Neuron (in vitro differentiated cells): ENCODE results near the gene SMIM28.

Experiments used
- H2AFZ ChIP-seq: one replicate; pipeline ENCODE4 v1.6.1; 2013; ENCODE audit warnings: low read depth, mild to moderate bottlenecking, inconsistent platforms, low read length, moderate library complexity
- H3K27me3 ChIP-seq: one replicate; pipeline ENCODE4 v1.6.1; 2013; ENCODE audit warnings: low read length; ENCODE audit not compliant: insufficient read depth
- H3K36me3 ChIP-seq: one replicate; pipeline ENCODE4 v1.6.1; 2013; ENCODE audit warnings: low read length; ENCODE audit not compliant: insufficient read depth
- H3K4me1 ChIP-seq: one replicate; pipeline ENCODE4 v1.6.1; 2013; ENCODE audit warnings: low read length; ENCODE audit not compliant: insufficient read depth
- H3K4me3 ChIP-seq: 2 replicates; pipeline ENCODE4 v1.5.1; 2013; ENCODE audit warnings: mild to moderate bottlenecking, low read length, moderate library complexity
- H3K9me3 ChIP-seq: one replicate; pipeline ENCODE4 v1.6.1; 2013; ENCODE audit warnings: low read length

The SMIM28 gene

DNA sequence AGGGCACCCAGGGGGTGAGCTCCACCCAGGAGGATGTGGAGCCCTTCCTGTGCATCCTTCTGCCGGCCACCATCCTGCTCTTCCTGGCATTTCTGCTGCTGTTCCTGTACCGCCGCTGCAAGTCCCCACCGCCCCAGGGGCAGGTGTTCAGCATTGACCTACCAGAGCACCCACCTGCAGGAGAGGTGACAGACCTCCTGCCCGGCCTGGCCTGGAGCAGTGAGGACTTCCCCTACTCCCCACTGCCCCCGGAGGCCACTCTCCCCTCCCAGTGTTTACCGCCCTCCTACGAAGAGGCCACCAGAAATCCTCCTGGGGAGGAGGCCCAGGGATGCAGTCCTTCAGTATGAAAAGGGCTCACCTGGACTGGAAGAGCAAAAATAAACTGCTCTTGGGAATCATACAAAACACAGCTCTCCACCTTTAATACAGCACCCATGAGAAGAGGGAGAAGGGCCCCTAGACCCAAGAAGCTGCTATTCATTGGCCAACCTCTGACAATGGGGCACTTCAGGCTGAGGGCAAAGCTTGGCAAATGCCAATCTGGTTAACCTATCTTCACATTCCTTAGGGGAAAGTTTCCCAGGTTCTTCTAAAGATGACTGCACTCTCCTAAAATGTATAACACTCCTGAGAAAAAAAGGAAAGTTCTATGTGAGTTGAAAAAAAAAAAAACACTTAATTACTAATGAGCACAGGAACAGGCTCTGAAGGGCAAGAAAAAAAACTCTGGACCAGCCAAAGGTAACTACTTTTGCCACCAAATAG, 5.0 kb downstream of the SMIM28 start:
- Histone ChIP-seq H2AFZ (no peak overlapping the region), H3K36me3 (no peaks in the 10 kb centered on the region), H3K4me1 (no peaks in the 10 kb centered on the region), H3K27me3 (peaks cover 5% of the 10 kb centered on the region), H3K4me3 (no peak overlapping the region), H3K9me3 (no peaks in the 10 kb centered on the region)

DNA sequence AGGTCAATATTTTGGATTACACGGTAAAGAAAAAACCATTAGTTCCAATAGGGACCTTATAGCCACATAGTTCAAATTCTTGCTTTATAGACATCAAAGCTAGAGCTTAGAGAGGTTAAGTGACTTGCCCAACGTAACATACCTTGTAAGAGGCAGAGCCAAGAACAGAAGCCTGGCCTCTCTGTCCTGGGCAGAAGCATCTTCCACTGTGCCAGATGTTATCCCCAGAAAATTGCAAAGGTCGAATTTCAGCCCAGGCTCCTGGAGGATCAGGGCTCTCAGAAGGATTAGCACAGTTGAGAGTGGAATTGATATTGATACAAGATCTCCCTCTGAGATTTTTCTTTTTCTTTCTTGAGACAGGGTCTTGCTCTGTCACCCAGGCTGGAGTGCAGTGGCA, 6.1 kb downstream of the SMIM28 start:
- H3K4me1 ChIP-seq = no peaks in the 10 kb centered on the region
- no peaks in the 10 kb centered on the region for H3K9me3 ChIP-seq
- H3K27me3 ChIP-seq = peaks cover 5% of the 10 kb centered on the region
- no peak overlapping the region for H3K4me3 ChIP-seq
- H2AFZ ChIP-seq = no peak overlapping the region
- H3K36me3 ChIP-seq = no peaks in the 10 kb centered on the region

DNA sequence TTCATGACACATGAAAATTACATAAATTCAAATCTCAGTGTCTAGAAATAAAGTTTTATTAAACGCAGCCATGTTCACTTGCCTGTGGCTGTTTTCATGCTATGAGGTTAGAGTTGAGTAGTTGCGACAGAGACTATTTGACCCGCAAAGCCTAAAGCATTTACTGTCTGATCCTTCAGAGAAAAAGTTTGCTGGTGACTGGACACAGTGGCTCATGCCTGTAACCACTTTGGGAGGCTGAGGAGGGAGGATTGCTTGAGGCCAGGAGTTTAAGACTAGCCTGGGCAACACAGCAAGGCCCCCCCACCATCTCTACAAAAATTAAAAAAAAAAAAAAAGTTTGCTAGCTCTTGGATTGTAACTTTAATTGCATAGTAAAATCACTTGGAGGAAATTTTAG, 9.2 kb downstream of the SMIM28 start:
- H3K9me3 ChIP-seq = no peaks in the 10 kb centered on the region
- H3K27me3 ChIP-seq = peaks cover 6% of the 10 kb centered on the region
- no peaks in the 10 kb centered on the region for H3K4me1 ChIP-seq
- H2AFZ ChIP-seq = no peak overlapping the region
- H3K36me3 ChIP-seq = no peaks in the 10 kb centered on the region
- no peak overlapping the region for H3K4me3 ChIP-seq

DNA sequence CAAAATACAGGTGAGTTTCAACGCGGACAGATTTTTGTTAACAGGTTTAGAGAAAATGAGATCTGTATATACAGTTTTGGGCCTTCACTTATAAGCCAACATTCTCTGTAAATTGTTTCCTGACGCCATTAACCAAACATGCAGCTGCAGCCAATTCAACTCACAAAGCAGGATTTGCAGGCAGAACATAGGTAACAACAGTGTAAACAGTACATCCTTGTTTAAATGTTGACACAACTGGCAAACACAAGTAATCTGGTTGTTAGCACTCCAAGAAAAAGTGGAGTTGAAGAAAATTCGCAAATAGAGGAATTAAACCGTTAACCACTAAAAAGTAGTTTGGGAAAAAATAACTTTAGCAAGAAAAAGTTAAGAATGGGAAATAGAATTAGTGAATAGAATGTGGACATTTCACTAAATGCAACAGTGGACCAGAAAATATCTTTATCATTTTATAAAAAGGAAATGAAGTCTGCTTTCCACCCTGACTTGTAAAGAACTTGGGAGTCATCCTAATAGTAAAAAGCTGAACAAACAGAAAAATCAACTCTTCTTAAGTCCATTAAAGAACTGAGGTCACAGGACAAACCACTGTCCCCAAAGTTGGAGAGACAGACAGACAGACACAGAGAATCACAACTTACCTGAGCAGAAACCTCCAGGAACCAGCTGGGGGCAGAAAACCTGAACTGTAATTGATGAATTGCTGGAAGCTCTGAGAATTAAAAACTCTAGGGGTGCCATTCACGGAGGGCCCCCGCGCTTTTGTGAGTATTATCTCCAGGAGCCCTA, 10.1 kb downstream of the SMIM28 start:
- H3K36me3 ChIP-seq = no peaks in the 10 kb centered on the region
- no peaks in the 10 kb centered on the region for H3K4me1 ChIP-seq
- H3K9me3 ChIP-seq = no peaks in the 10 kb centered on the region
- peaks cover 6% of the 10 kb centered on the region for H3K27me3 ChIP-seq
- H2AFZ ChIP-seq = no peak overlapping the region
- no peak overlapping the region for H3K4me3 ChIP-seq

DNA sequence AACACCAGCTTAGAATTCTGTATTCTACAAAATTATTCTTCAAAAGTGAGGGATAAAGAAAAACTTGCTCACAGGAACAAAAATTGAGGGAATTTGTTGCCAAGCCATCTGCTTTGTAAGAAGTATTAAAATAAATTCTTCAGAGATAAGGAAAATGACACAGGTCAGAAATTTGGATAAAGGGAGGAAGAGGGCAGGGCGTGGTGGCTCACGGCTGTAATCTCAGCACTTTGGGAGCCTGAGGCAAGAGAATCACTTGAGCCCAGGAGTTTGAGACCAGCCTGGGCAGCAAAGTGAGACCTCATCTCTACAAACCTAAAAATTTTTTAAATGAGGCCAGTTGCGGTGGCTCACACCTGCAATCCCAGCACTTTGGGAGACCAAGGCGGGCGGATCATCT, 11.8 kb downstream of the SMIM28 start:
- Histone ChIP-seq H3K9me3 (no peaks in the 10 kb centered on the region), H3K36me3 (no peaks in the 10 kb centered on the region), H3K4me1 (no peaks in the 10 kb centered on the region), H3K4me3 (no peak overlapping the region), H2AFZ (no peak overlapping the region), H3K27me3 (peaks cover 8% of the 10 kb centered on the region)

DNA sequence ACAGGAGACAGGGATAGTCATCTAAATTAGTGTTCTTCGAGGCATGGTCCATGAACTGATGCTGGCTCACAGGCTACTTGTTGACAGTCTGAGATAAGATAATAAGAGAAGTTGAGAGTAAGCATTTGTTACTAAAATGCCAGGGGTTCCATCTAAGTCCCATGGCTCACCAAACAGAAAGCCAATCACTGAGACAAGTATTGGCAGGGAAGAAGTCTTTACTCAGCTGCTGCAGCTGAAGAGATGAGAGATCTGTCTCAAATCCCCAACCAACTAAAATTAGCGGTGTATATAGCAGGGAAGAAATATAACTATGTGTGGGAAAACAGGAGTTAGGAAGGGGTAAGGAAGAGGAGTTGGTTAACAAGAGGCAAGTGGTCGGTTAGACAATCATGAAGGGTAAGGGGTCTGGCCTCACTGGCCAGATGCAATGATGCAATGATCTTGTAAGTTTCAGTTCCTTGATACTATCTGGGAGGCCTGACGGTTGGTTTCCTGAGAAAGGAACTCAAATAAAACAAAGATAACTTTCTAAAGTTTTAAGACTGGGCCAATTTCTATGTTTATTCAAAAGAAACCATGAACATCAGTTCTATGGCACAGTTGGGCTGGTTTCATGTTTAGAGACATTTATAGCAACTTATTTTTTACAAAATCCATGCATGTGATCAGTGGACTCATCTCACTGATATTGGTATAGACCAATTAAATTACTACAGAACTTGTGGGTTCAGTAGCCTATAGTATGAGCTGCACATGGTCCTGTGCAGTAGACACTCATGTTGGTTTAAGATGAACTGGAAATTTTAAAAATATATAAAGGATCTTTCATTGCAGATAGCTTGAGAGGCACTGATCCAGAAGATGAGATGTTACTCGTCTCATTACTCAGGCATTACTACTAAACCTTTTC, 16.4 kb downstream of the SMIM28 start:
- no peaks in the 10 kb centered on the region for H3K9me3 ChIP-seq
- no peak overlapping the region for H3K4me3 ChIP-seq
- H2AFZ ChIP-seq = no peak overlapping the region
- H3K36me3 ChIP-seq = no peaks in the 10 kb centered on the region
- peaks cover 4% of the 10 kb centered on the region for H3K27me3 ChIP-seq
- no peaks in the 10 kb centered on the region for H3K4me1 ChIP-seq

DNA sequence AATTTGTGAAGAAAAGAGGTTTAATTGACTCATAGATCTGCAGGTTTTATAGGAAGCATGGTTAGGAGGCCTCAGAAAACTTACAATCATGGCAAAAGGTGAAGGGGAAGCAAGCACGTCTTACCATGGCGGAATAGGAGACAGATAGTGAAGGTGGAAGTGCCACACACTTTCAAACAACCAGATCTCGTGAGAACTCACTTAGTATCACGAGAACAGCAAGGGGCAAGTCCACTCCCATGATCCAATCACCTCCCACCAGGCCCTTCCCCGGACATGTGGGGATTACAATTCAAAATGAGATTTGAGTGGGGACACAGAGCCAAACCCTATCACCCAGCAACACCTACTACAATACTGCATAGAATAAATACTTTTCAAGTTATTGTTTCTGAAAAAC, 19.0 kb downstream of the SMIM28 start:
- Histone ChIP-seq H3K9me3 (no peaks in the 10 kb centered on the region), H3K27me3 (peaks cover 7% of the 10 kb centered on the region)

DNA sequence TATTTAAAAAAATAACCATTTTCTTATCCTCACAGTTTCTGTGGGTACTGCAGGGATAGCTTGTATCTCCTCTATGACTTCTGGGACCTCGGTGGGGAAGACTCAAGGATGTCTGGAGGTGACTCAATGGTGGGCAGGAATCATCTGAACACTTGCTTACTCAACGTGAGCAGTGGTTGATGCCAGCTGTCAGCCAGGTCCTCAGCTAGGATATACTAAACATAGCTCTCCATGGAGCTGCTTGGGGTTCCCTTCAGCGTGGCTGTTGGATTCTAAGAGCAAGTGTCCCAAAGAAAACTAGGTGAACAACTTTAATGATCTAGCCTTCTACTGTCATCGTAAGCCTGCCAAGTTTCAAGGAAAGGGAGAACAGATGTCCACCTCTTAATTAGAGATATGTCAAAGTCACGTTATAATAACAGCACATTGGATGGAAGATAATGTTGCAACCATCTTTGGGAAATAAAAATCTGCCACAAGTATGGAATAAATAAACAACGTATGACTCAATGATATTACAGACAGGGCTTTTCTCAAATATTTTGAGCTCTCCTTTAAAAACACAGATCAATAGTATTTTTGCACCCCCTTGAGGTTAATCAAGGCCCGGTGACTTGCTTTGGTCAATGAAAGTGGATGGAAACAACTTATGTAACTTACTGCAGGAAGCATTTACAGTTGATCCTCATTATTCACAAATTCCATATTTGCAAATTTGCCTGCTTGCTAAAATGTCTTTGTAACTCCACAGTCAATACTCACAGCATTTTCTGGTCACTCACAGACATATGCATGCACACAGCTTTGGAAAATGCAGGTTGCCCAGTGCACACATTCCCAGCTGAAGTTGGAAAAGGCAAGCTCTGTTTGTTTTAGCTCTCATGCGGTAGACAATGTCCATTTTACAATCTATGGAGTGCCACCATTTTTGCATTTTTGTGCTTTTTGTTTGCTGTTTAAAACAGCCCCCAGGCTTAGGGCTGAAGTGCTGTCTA, 19.7 kb downstream of the SMIM28 start:
- H3K4me1 ChIP-seq = no peaks in the 10 kb centered on the region
- no peak overlapping the region for H2AFZ ChIP-seq
- H3K36me3 ChIP-seq = no peaks in the 10 kb centered on the region
- no peaks in the 10 kb centered on the region for H3K9me3 ChIP-seq
- peaks cover 7% of the 10 kb centered on the region for H3K27me3 ChIP-seq
- H3K4me3 ChIP-seq = no peak overlapping the region

More for the DNA sequence above, 19.0 kb downstream of the SMIM28 start:
- H2AFZ ChIP-seq = no peak overlapping the region
- H3K4me3 ChIP-seq = no peak overlapping the region
- H3K36me3 ChIP-seq = no peaks in the 10 kb centered on the region
- H3K4me1 ChIP-seq = no peaks in the 10 kb centered on the region

DNA sequence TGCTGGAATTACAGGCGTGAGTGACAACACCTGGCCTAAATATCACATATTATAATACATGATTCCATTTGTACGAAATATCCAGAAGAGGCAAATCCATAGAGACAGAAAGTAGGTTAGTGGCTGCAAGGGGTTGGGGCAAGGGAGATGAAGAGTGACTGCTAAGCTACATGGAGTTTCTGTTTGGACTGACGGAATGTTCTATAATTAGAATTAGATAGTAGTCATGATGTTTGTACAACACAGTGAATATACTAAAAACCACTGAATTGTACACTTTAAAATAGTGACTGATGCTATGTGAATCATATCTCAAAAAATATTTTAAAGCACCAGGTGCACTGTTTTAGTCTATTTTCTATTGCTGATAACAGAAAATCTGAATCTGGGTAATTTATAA, 22.6 kb downstream of the SMIM28 start:
- H3K27me3 ChIP-seq = peaks cover 4% of the 10 kb centered on the region
- no peaks in the 10 kb centered on the region for H3K9me3 ChIP-seq
- H3K4me1 ChIP-seq = peaks cover 6% of the 10 kb centered on the region
- H3K36me3 ChIP-seq = no peaks in the 10 kb centered on the region
- H2AFZ ChIP-seq = no peak overlapping the region
- H3K4me3 ChIP-seq = no peak overlapping the region

DNA sequence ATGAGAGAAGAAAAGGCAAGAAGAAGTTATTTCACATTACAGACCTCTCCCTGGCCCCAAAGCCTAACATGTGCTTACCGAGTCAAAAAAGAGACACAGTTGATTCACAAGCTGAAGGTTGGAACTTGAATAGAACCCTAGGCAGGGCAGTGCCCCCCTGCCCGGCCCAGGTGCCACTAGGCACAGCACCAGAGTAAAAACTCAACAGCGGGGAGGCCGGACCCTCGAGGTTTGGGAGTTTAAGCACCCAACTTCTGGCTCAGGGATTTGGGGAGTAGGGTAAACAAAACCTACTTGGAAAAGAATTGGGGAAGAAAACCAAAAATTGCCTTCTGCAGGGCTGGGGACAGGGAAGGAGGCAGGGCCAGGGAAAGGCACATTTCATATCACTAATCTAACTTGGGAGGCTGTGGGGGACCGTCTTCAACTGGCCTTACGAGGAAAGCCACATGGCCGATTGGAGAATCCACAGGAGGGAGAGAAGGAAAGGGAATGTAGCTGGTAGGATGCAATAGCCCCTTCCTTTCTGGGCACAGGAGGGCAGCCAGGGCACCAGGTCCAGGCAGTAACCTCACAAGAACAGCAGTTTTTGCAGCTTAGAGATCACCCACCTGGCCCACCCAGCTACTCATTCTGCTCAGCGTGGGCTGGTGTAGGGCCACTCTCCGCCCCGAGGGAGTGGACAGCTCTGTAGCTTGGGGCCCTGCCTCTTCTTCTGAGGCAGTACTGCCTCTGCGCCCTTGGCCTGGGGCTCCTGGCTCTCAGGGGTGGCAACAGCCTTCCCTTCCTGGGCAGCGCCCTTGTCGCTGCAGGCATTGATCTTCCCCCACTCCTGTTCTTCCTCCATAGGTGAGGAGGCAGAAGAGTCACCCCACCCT, 24.5 kb downstream of the SMIM28 start:
- Histone ChIP-seq H3K4me3 (no peak overlapping the region), H2AFZ (no peak overlapping the region), H3K27me3 (peaks cover 3% of the 10 kb centered on the region), H3K4me1 (peaks cover 6% of the 10 kb centered on the region), H3K9me3 (no peaks in the 10 kb centered on the region), H3K36me3 (peaks cover 11% of the 10 kb centered on the region)

DNA sequence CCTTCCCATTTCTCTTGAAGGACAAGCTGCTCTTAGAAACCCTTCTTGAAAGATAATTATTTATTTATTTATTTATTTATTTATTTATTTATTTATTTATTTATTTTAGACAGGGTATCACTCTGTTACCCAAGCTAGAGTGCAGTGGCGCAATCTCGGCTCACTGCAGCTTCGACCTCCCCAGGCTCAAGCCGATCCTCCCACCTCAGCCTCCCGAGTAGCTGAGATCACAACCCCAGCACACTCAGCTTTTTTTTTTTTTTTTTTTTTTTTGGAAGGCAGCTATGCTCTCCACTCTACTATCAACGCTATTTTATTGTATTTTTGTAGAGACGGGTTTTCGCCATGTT, 25.1 kb downstream of the SMIM28 start:
- Histone ChIP-seq H3K27me3 (peaks cover 3% of the 10 kb centered on the region), H3K9me3 (no peaks in the 10 kb centered on the region), H2AFZ (no peak overlapping the region), H3K36me3 (peaks cover 17% of the 10 kb centered on the region), H3K4me3 (no peak overlapping the region), H3K4me1 (peaks cover 6% of the 10 kb centered on the region)
